HG03354 (cell line): ENCODE results near the gene KCNA2.

Source experiments
- ATAC-seq: cut with Tn5 transposase; IDR thresholded peaks from one replicate; pipeline ENCODE4 v1.9.1; 2021; ENCODE audit warnings: mild to moderate bottlenecking; ENCODE audit not compliant: unreplicated experiment, poor library complexity, severe bottlenecking

Gene KCNA2

GRCh38 chr1:110606657-110607535, 738 bp upstream of the KCNA2 start:
- ATAC-seq = no peak

- no peak for ATAC-seq
These were observed 712 bp downstream of the KCNA2 start for GRCh38 chr1:110605446-110605845.

GRCh38 chr1:110604586-110605148, 1.5 kb downstream of the KCNA2 start:
- ATAC-seq = no peak

GRCh38 chr1:110603058-110603457, 3.1 kb downstream of the KCNA2 start:
- no peak for ATAC-seq

GRCh38 chr1:110602466-110602865, 3.7 kb downstream of the KCNA2 start:
- no peak for ATAC-seq

- ATAC-seq = no peak
These were observed 4.8 kb downstream of the KCNA2 start for GRCh38 chr1:110601332-110601731.

GRCh38 chr1:110600716-110601115, 5.4 kb downstream of the KCNA2 start:
- ATAC-seq = no peak

GRCh38 chr1:110597966-110598365, 8.2 kb downstream of the KCNA2 start:
- ATAC-seq = no peak

- no peak for ATAC-seq
These were observed 9.8 kb downstream of the KCNA2 start for GRCh38 chr1:110596312-110596711.

GRCh38 chr1:110595353-110595710, 10.8 kb downstream of the KCNA2 start:
- ATAC-seq = no peak

- no peak for ATAC-seq
These were observed 11.5 kb downstream of the KCNA2 start for GRCh38 chr1:110594456-110595352.

- ATAC-seq = no peak
These were observed 12.3 kb downstream of the KCNA2 start for GRCh38 chr1:110593902-110594301.

- no peak for ATAC-seq
These were observed 14.2 kb downstream of the KCNA2 start for GRCh38 chr1:110591956-110592355.

- no peak for ATAC-seq
These were observed 17.2 kb downstream of the KCNA2 start for GRCh38 chr1:110588991-110589390.

- no peak for ATAC-seq
These were observed 17.7 kb downstream of the KCNA2 start for GRCh38 chr1:110588486-110588885.

- no peak for ATAC-seq
These were observed 18.3 kb downstream of the KCNA2 start for GRCh38 chr1:110587906-110588305.

- no peak for ATAC-seq
These were observed 20.7 kb downstream of the KCNA2 start for GRCh38 chr1:110585481-110585880.

- ATAC-seq = no peak
These were observed 22.1 kb downstream of the KCNA2 start for GRCh38 chr1:110584045-110584444.

GRCh38 chr1:110583505-110583904, 22.7 kb downstream of the KCNA2 start:
- ATAC-seq = no peak

- no peak for ATAC-seq
These were observed 23.8 kb downstream of the KCNA2 start for GRCh38 chr1:110582378-110582777.
